GM18861 (cell line): Measurements from ENCODE around the gene PNCK.

ENCODE experiments used
- ATAC-seq: cut with Tn5 transposase; IDR thresholded peaks from one replicate; pipeline ENCODE4 v1.9.1; 2021; ENCODE audit not compliant: unreplicated experiment

PNCK gene

GRCh38 chrX:153662266-153662665 is 11.3 kb downstream of the PNCK start:
- no peak for ATAC-seq

GRCh38 chrX:153659268-153659667 is 14.3 kb downstream of the PNCK start:
- no peak for ATAC-seq

GRCh38 chrX:153657161-153657560 is 16.5 kb downstream of the PNCK start:
- no peak for ATAC-seq

DNA sequence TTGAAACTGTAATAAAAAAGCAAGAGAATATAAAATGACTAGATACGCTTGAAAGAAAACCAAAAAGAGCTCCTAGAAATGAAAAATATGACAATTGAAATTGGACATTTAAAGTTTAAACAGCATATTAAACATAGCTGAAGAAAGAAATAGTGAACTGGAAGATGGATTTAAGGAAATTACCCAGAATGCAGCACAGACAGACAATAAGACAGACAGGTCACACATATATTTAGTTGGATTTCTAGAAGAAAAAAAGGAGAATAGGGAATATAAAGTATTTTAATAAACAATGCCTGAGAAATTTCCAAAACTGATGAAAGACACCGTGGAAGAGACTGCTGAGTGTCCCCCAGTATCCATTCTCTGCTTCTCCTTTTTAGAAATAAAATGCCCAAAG is 20.1 kb downstream of the PNCK start:
- ATAC-seq = no peak

GRCh38 chrX:153651540-153652079 is 22.0 kb downstream of the PNCK start:
- ATAC-seq = no peak

GRCh38 chrX:153650959-153651358 is 22.7 kb downstream of the PNCK start:
- ATAC-seq = no peak

DNA sequence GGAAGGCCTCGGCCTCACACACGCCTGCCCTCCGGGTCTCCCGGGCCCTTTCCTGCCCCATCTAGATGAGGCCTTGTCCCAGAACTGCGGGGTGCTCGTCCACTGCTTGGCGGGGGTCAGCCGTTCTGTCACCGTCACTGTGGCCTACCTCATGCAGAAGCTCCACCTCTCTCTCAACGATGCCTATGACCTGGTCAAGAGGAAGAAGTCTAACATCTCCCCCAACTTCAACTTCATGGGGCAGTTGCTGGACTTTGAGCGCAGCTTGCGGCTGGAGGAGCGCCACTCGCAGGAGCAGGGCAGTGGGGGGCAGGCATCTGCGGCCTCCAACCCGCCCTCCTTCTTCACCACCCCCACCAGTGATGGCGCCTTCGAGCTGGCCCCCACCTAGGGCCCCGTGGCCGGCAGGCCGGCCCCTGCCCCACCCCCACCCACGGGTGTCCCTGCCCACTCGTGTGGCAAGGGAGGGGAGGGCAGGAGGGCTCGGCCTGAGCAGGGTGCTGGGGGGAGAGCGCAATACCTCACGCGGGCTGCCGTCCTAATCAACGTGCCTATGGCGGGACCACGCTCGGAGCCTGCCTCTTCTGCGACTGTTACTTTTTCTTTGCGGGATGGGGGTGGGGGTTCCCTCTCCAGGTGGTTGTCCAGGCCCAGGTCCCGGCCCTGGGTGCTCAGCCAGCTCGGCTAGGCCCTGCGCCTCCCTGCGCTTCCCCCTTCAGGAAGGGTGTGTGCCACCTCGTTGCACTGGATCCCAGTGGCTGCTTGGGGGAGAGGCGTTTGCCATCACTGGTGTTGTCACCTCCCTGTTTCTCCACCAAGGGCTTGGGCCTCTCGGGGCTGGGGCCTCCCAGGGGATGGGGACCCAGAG is 23.5 kb downstream of the PNCK start:
- ATAC-seq = no peak

GRCh38 chrX:153649178-153649914 is 24.3 kb downstream of the PNCK start:
- ATAC-seq = no peak

- no peak for ATAC-seq
Observed at GRCh38 chrX:153648358-153649177, 25.0 kb downstream of the PNCK start.

DNA sequence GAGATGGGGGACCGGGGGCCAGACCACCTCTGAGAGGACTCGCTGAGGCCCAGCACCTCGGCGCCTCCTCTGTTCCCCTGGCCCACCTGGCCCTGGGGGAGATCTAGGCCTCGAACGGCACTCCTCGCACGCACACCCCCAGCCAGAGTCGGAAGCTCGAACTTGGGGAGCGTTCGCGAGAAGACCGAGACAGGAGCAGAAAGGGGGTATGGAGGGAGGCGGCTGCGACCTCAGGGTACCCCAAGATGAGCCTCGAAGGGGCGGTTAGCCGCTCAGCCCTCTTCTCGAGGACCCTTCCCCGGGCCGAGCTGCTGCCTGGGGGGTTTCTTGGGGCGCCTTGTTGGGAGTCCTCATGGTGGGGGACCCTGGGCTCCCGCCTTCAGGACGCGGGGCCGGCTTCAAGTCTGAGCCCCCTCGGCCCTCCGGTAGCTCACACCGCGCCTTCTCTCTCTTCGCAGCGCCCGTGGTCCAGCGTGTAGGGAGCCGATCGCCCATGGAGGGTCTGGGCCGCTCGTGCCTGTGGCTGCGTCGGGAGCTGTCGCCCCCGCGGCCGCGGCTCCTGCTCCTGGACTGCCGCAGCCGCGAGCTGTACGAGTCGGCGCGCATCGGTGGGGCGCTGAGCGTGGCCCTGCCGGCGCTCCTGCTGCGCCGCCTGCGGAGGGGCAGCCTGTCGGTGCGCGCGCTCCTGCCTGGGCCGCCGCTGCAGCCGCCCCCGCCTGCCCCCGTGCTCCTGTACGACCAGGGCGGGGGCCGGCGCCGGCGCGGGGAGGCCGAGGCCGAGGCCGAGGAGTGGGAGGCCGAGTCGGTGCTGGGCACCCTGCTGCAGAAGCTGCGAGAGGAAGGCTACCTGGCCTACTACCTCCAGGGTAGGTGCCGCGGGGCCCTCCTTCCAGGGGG is 25.9 kb downstream of the PNCK start:
- no peak for ATAC-seq

GRCh38 chrX:153646620-153647373 is 26.8 kb downstream of the PNCK start, which contains the start of gene DUSP9:
Gene DUSP9, plus strand, starts transcription at chrX:153647203. Its CDS starts 751 bp downstream, at chrX:153647954.
- no peak for ATAC-seq

- ATAC-seq = no peak
Observed at GRCh38 chrX:153645921-153646488, 27.6 kb downstream of the PNCK start.

GRCh38 chrX:153645151-153645550 is 28.5 kb downstream of the PNCK start:
- no peak for ATAC-seq

DNA sequence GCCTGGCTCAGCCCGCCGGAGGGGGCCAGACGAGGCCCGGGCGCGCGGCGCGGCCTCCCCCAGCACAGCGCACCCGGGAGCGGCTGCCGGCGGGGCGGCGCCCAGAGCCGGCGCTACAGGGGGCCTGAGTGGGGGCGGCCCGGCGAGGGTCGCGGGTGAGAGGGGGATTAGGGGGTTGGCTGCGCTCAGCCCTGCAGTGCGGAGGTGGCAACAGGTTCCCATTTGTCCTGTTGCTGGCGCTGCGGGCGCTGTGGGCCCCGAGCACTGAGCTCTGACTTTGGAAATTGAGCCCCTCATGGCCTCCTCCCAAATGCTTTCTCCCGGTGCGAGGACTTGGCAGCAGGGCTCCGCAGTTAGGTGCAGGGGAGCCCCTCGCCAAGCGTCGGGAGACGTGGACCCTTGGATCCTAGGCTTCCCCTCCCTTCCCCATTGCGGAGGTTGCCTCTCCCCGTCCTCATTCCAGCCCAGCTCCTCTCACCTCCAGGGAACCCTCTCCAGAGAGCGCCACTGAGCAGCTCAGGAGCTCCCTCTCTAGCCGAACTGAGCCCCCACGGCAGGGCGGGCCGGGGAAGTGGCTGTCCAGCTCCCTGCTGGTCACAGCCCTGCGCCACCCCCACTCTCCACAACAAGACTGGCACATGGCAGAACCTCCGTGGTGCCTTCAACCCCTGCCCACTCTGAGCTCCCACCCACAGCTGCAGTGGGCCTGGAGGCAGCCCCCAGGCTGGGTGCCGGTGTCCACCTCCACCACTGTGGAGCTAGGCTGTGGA is 29.1 kb downstream of the PNCK start:
- no peak for ATAC-seq

DNA sequence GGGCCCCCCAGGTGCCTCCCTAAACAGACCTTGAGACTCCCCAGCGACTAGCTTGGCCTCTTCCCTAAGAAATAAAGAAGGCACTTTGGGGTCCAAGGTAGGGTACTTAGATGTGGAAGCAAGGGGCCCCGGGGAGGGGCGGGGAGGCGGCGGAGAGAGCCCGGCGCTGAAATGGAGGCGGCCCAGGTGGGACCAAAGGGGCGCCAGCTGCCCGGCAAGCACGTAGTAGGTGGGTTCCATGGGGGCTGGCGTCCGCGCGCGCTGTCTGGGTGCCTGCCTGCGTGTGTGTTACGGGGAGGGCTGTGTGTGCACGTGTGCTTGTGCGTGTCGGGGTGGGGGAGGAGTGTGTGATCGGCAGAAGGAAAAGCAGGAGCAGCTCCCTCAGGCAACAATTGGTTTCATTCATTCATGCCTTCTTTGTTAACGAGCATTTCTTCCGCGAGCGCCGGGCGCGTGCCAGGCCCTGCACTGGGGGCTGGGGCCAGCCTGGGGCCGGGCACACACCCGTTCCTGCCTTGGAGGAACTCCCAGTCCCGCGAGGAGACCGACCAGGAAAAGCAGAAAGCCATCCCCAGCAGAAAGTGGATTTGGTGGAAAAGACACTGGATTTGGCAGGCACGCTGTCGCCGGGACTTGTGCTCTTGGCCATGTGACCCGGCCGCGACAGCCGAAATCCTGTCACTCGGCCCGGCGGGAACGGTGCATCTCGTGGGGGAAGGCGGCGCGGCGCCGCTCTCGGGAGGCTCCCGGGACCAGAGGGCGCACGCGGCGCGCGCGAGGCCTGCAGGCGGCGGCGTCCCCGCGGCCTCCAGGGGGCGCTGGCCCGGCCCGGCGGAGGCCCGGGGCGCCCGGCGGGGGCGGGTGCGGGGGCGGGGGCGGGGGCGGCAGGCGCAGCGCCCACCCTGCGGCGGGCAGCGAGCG is 29.9 kb downstream of the PNCK start:
- no peak for ATAC-seq

DNA sequence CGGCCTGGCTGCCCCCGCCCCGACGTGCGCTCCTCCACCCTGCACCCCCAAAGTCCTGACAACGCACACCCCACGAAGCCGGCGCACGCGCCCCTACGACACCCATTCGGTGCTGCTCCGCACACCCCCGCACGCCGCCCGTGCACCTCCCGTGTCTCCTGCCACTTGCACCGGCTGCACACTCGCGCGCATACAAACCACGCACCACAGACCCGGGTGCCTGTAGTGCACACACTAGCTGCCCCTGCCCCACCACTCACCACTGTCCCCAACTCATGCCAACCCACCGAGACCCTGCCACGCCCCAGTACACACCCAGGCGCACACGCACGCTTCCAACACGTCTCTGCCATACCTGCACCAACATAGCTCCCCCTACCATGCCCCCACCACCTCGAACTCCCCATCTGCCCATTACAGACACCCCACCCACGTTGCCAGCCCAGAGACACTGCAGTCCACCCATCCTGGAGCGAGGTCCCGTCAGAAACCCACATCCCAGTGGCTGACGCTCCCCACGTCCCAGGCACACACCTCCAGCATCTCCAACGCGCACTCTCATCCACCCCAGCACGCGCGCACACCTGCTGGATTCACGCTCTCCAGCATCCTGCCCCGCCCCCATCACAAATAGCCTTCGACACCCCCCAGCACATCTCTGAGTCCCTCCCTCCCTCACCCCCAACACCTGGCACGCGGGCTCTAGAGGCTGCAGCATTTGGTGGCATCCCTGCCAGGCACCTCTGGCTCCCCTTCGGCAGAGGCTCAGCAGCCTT is 30.8 kb downstream of the PNCK start:
- no peak for ATAC-seq
